Fibroblast of skin of back (primary cell): ENCODE results near the gene ADCY2.

Experiments used
- DNase-seq: peaks from one replicate; pipeline ENCODE4 v3.0.0-alpha.2; 2013

Gene ADCY2

GRCh38 chr5:7445831-7446230 is 49.9 kb downstream of the ADCY2 start:
- no peak for DNase-seq

- no peak for DNase-seq
Measured at GRCh38 chr5:7446913-7447312, 51.0 kb downstream of the ADCY2 start.

GRCh38 chr5:7453947-7454346 is 58.0 kb downstream of the ADCY2 start:
- DNase-seq: no peak

GRCh38 chr5:7456206-7456605 is 60.3 kb downstream of the ADCY2 start:
- no peak for DNase-seq

GRCh38 chr5:7461371-7461770 is 65.4 kb downstream of the ADCY2 start:
- DNase-seq: no peak

- no peak for DNase-seq
Measured at GRCh38 chr5:7462758-7463157, 66.8 kb downstream of the ADCY2 start.

GRCh38 chr5:7464182-7464581 is 68.2 kb downstream of the ADCY2 start:
- no peak for DNase-seq

- DNase-seq: no peak
Measured at GRCh38 chr5:7467179-7467578, 71.2 kb downstream of the ADCY2 start.

GRCh38 chr5:7468742-7469141 is 72.8 kb downstream of the ADCY2 start:
- no peak for DNase-seq

GRCh38 chr5:7471710-7472109 is 75.8 kb downstream of the ADCY2 start:
- DNase-seq: no peak

- DNase-seq: no peak
Measured at GRCh38 chr5:7473115-7473514, 77.2 kb downstream of the ADCY2 start.

GRCh38 chr5:7473668-7474215 is 77.8 kb downstream of the ADCY2 start:
- no peak for DNase-seq

- DNase-seq: no peak
Measured at GRCh38 chr5:7474821-7475403, 79.0 kb downstream of the ADCY2 start.

- no peak for DNase-seq
Measured at GRCh38 chr5:7478459-7478858, 82.5 kb downstream of the ADCY2 start.

- no peak for DNase-seq
Measured at GRCh38 chr5:7488734-7489133, 92.8 kb downstream of the ADCY2 start.

- DNase-seq: no peak
Measured at GRCh38 chr5:7492371-7492770, 96.4 kb downstream of the ADCY2 start.

- DNase-seq: no peak
Measured at GRCh38 chr5:7493081-7493480, 97.1 kb downstream of the ADCY2 start.

- DNase-seq: no peak
Measured at GRCh38 chr5:7493622-7494021, 97.7 kb downstream of the ADCY2 start.

- DNase-seq: no peak
Measured at GRCh38 chr5:7494481-7495130, 98.7 kb downstream of the ADCY2 start.

GRCh38 chr5:7495131-7495517 is 99.2 kb downstream of the ADCY2 start:
- DNase-seq: no peak

- DNase-seq: no peak
Measured at GRCh38 chr5:7500256-7500655, 104.3 kb downstream of the ADCY2 start.

GRCh38 chr5:7501061-7501460 is 105.1 kb downstream of the ADCY2 start:
- DNase-seq: no peak

GRCh38 chr5:7503564-7503963 is 107.6 kb downstream of the ADCY2 start:
- no peak for DNase-seq

GRCh38 chr5:7515284-7515914 is 119.5 kb downstream of the ADCY2 start:
- no peak for DNase-seq
